Kasumi-1 (cell line): Measurements from ENCODE around the gene ITGB4.

Experiments
- DNase-seq, 2 experiments: peaks; one replicate each; lab custom pipeline; 2025; lab: John Stamatoyannopoulos, UW

ITGB4 gene

GRCh38 chr17:75720656-75721462 is at the start of gene ITGB4:
Gene ITGB4, plus strand, starts transcription at chr17:75721459. Its CDS starts 3,245 bp downstream, at chr17:75724704.
- DNase-seq = peak in 1 of 2 experiments; percentile 22

GRCh38 chr17:75672011-75672410 is 49.2 kb upstream of the ITGB4 start:
- DNase-seq = no peak

GRCh38 chr17:75673487-75673886 is 47.8 kb upstream of the ITGB4 start:
- DNase-seq = no peak

- no peak for DNase-seq
These were observed 44.8 kb upstream of the ITGB4 start for GRCh38 chr17:75676461-75676860.

- DNase-seq = no peak
These were observed 41.5 kb upstream of the ITGB4 start for GRCh38 chr17:75679706-75680211.

- DNase-seq = no peak
These were observed 40.8 kb upstream of the ITGB4 start for GRCh38 chr17:75680431-75680830.

- DNase-seq = no peak
These were observed 40.0 kb upstream of the ITGB4 start for GRCh38 chr17:75681289-75681688.

- DNase-seq = no peak
These were observed 37.7 kb upstream of the ITGB4 start for GRCh38 chr17:75683583-75683982.

GRCh38 chr17:75684249-75684648 is 37.0 kb upstream of the ITGB4 start:
- no peak for DNase-seq

GRCh38 chr17:75684924-75685323 is 36.3 kb upstream of the ITGB4 start:
- no peak for DNase-seq

DNA sequence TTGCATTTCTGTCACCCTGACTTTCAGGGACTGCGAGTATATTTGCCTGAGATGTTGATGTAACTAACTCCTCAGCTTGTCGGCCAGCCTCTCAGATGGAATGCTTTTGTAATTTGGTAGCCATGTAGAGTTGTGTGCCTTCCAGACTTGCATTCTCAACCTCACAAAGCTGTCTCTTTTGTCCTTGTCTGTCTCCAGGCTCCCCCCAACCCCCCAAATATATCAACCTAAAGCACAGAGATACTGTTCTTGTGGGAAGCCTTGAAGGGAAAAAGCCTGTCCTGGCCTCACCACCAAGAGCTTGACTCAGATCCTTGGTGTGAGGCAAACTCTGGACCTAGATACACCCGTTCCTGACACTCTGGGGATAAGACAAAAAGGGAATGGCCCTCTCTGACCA is 35.8 kb upstream of the ITGB4 start:
- no peak for DNase-seq

DNA sequence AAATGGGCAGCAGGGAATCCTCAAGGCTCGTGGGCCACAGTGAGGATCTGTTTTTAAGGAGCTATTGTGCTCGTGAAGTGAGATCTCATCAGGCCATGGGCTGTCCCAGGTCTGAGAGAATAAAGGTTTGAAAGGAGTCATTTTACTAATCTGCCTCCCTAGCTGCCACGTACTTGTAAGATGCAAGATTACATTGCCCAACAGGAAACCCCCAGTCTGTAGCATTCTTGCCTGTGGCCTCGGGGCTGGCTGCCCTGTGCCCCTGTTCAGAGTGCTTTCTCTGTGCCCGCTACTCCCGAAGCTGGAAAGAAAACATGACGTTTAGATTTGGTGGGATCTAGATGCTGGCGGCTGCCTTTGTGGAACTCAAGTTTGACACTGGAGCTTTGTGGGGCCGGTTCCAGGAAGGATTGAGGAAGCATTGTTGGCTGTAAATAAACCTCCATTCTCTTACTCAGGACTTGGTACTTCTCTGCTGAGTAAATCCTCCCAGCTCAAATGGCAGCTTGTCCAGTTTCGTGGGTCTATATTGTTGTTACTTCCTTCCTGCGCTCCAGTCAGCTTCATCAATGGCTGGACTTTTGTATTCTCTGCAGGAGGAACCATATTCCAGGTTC is 32.9 kb upstream of the ITGB4 start:
- peak; percentile 84 to 85 for DNase-seq

DNA sequence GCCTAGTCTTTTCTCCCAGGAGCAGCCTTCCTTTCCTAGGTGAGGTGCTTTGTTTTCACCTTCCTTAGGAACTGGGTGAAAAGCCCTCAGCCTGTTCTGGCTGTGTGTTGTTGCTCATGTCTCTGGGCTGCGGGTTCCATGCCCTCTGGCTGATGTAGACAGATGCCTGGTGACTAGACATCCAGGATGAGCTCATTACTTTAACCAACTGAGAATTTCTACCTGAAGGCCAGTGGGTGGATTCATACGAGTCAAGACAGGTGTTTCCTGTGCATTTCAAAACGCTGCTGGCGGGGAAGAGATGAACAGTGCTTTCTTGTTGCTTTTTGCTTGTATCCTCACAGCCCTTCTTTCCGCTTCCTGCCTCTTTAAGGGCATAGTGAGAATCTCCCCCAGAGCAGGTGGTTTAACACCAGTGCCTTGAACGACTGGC is 31.8 kb upstream of the ITGB4 start:
- DNase-seq = peak; percentile 48 to 49

DNA sequence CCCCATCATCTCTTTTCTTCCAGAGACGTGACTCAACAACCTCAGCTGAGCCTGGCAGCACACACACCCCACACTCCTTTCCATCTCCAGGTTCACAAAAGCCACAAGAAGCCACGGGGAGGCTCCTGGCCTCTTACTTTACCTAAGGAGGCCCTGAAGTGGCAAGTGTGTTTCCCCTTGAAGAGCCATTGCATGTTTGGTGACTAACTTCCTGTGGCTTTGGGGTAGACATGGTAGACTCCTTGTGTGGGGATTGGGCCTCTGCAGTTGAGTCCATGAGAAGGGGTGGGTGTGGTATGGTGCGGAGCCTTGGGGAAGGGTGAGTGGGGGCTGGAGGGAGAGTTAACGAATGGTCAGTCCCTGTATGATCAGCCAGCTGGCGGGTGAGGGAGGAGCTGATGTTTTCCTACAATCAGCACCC is 29.9 kb upstream of the ITGB4 start:
- DNase-seq = peak; percentile 73 to 80

- no peak for DNase-seq
These were observed 29.2 kb upstream of the ITGB4 start for GRCh38 chr17:75691801-75692626.

DNA sequence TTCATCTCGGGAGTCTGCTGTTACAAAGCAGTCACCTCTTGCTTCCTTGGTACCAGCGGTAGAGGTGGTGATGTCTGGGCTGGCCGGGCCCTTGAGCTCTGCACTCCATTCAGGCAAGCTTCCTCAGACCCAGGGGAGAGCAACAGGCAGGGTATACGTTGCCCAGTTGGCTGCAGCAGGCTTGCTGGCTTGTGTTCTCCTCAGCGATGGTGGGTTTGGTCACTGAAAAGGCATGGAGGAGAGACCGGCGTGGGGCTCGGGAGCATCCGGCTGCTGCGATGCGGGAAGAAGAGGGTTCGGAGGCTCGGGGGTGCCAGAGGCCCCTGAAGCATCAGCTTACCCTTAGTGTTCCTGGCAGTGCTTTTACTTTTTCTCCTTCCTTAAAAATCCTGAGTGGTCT is 28.3 kb upstream of the ITGB4 start:
- DNase-seq = no peak

GRCh38 chr17:75693500-75694481 is 27.5 kb upstream of the ITGB4 start:
- DNase-seq = no peak

GRCh38 chr17:75694536-75694935 is 26.7 kb upstream of the ITGB4 start:
- DNase-seq = no peak

GRCh38 chr17:75695141-75695829 is 26.0 kb upstream of the ITGB4 start:
- no peak for DNase-seq

GRCh38 chr17:75695830-75696271 is 25.4 kb upstream of the ITGB4 start:
- DNase-seq = no peak
